GM18870 (cell line): ENCODE data around the gene RCOR1.
"Not testable (repeated sequence)": the region's sequence is repeated elsewhere in the genome, so short reads cannot be mapped to it uniquely, and the experiment has no call there.

Experiments
- ATAC-seq: cut with Tn5 transposase; IDR thresholded peaks from one replicate; pipeline ENCODE4 v1.9.1; 2021; ENCODE audit warnings: moderate library complexity; ENCODE audit not compliant: unreplicated experiment

Gene RCOR1

GRCh38 chr14:102624666-102625065 is 32.2 kb downstream of the RCOR1 start:
- no peak for ATAC-seq

GRCh38 chr14:102625564-102626296 is 33.3 kb downstream of the RCOR1 start:
- ATAC-seq, result no peak

GRCh38 chr14:102626530-102626929 is 34.1 kb downstream of the RCOR1 start:
- ATAC-seq, result no peak

- no peak for ATAC-seq
These were observed 36.6 kb downstream of the RCOR1 start for GRCh38 chr14:102629011-102629444.

- ATAC-seq, result no peak
These were observed 37.4 kb downstream of the RCOR1 start for GRCh38 chr14:102629808-102630350.

GRCh38 chr14:102630405-102630804 is 38.0 kb downstream of the RCOR1 start:
- ATAC-seq, result no peak

- ATAC-seq, result no peak
These were observed 38.4 kb downstream of the RCOR1 start for GRCh38 chr14:102630881-102631280.

GRCh38 chr14:102633906-102634595 is 41.6 kb downstream of the RCOR1 start:
- ATAC-seq, result no peak

- ATAC-seq, result not testable (repeated sequence)
These were observed 47.2 kb downstream of the RCOR1 start for GRCh38 chr14:102639611-102640010.

- no peak for ATAC-seq
These were observed 52.1 kb downstream of the RCOR1 start for GRCh38 chr14:102644523-102644922.

- no peak for ATAC-seq
These were observed 53.4 kb downstream of the RCOR1 start for GRCh38 chr14:102645746-102646440.

GRCh38 chr14:102646615-102647014 is 54.2 kb downstream of the RCOR1 start:
- ATAC-seq, result no peak

GRCh38 chr14:102652194-102652593 is 59.7 kb downstream of the RCOR1 start:
- no peak for ATAC-seq

- no peak for ATAC-seq
These were observed 61.8 kb downstream of the RCOR1 start for GRCh38 chr14:102654298-102654697.

- ATAC-seq, result no peak
These were observed 62.7 kb downstream of the RCOR1 start for GRCh38 chr14:102655137-102655536.

- no peak for ATAC-seq
These were observed 67.3 kb downstream of the RCOR1 start for GRCh38 chr14:102659797-102660196.

- ATAC-seq, result no peak
These were observed 69.2 kb downstream of the RCOR1 start for GRCh38 chr14:102661614-102662013.

- no peak for ATAC-seq
These were observed 70.4 kb downstream of the RCOR1 start for GRCh38 chr14:102662636-102663430.

- no peak for ATAC-seq
These were observed 71.0 kb downstream of the RCOR1 start for GRCh38 chr14:102663440-102663839.

- no peak for ATAC-seq
These were observed 73.2 kb downstream of the RCOR1 start for GRCh38 chr14:102665621-102666020.

GRCh38 chr14:102666635-102667034 is 74.2 kb downstream of the RCOR1 start:
- no peak for ATAC-seq
